Measurements from ENCODE around the gene GALK2. TPM values are rescaled to one million over a fixed set of nuclear protein-coding genes. Genes with fewer than 3 reads are reported as not detected.
A peak's percentile ranks its signal among the peaks of the same experiment; 100 is the strongest.

The GALK2 gene
- total RNA-seq, 1 donor from 2014 or later = 47.6 TPM

- Histone ChIP-seq H3K36me3 (peaks cover 0 to 9% of the 10 kb centered on the region in 2 donors), H3K27me3 (no peaks in the 10 kb centered on the region), H3K4me1 (peaks cover 9% of the 10 kb centered on the region), H3K9me3 (no peaks in the 10 kb centered on the region), H3K4me3 (no peak overlapping the region), H3K27ac (peak overlapping the region; percentile 33)
- DNase-seq (ENCODE audit: extremely low spot score in 2 of 2) = no peak
- TF ChIP-seq, protein P1, sequence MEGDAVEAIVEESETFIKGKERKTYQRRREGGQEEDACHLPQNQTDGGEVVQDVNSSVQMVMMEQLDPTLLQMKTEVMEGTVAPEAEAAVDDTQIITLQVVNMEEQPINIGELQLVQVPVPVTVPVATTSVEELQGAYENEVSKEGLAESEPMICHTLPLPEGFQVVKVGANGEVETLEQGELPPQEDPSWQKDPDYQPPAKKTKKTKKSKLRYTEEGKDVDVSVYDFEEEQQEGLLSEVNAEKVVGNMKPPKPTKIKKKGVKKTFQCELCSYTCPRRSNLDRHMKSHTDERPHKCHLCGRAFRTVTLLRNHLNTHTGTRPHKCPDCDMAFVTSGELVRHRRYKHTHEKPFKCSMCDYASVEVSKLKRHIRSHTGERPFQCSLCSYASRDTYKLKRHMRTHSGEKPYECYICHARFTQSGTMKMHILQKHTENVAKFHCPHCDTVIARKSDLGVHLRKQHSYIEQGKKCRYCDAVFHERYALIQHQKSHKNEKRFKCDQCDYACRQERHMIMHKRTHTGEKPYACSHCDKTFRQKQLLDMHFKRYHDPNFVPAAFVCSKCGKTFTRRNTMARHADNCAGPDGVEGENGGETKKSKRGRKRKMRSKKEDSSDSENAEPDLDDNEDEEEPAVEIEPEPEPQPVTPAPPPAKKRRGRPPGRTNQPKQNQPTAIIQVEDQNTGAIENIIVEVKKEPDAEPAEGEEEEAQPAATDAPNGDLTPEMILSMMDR (IDR thresholded peaks at IDR 0.05) = no peak
- TF ChIP-seq POLR2A (IDR thresholded peaks at IDR 0.05) = no peak
- no peak for TF ChIP-seq POLR2AphosphoS5 (IDR thresholded peaks at IDR 0.05; ENCODE audit: insufficient read depth in 1 of 2, low read depth in 1 of 2)
- intact Hi-C loops (cut with DNase I) = loop anchor here (5.0 to 10.0 kb wide), 3 partner anchors 183 to 906 kb away; partner anchors contain the start of gene FGF7
These were observed 69.1 kb downstream of the GALK2 start for GRCh38 chr15:49239105-49239504.

GRCh38 chr15:49242820-49243219 lies 72.8 kb downstream of the GALK2 start:
- TF ChIP-seq, protein P1 (IDR thresholded peaks at IDR 0.05) = no peak
- TF ChIP-seq POLR2AphosphoS5 (IDR thresholded peaks at IDR 0.05; ENCODE audit: insufficient read depth in 1 of 2, low read depth in 1 of 2) = no peak
- no peak for TF ChIP-seq POLR2A (IDR thresholded peaks at IDR 0.05)
- peaks cover 0 to 9% of the 10 kb centered on the region in 2 donors for H3K36me3 ChIP-seq
- no peak for DNase-seq (ENCODE audit: extremely low spot score in 2 of 2)
- no peaks in the 10 kb centered on the region for H3K27me3 ChIP-seq
- no peaks in the 10 kb centered on the region for H3K9me3 ChIP-seq
- no peak overlapping the region for H3K27ac ChIP-seq
- no peak overlapping the region for H3K4me3 ChIP-seq
- H3K4me1 ChIP-seq = peaks cover 20% of the 10 kb centered on the region
- intact Hi-C loops (cut with DNase I) = no loop called here

DNA sequence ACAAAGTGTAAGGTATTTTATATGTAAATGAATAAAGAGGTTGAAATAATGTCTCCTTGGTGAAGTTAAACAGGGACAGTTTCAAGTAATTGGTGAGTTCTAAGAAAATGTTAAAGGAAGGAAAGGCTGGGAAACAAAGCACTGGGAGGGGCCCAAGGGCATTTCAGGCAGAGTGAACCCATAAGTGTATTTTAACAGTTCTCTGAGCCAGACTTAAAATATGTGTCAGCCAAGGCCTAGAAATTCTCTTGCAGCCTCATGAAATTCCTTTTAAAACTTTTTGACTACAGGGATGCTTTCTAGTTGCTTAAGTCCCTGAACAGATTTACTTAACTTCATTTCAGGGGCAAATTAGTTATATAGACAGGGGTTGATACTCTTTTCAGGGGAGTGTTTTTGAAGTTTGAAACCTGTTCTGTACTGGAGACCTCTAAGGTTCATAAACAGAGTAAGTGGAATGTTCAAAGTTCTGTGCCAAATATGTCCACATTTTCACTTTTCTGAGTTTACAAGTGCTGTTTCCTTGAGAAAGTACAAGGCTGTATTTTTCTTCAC lies 77.6 kb downstream of the GALK2 start:
- no peaks in the 10 kb centered on the region for H3K36me3 ChIP-seq
- H3K9me3 ChIP-seq = no peaks in the 10 kb centered on the region
- no peaks in the 10 kb centered on the region for H3K27me3 ChIP-seq
- peaks cover 11% of the 10 kb centered on the region for H3K4me1 ChIP-seq
- no peak overlapping the region for H3K4me3 ChIP-seq
- no peak for DNase-seq (ENCODE audit: extremely low spot score in 2 of 2)
- TF ChIP-seq, protein P1 (IDR thresholded peaks at IDR 0.05) = no peak
- TF ChIP-seq POLR2AphosphoS5 (IDR thresholded peaks at IDR 0.05; ENCODE audit: insufficient read depth in 1 of 2, low read depth in 1 of 2) (no peak), POLR2A (IDR thresholded peaks at IDR 0.05) (no peak)
- intact Hi-C loops (cut with DNase I) = no loop called here
- H3K27ac ChIP-seq = no peak overlapping the region

GRCh38 chr15:49248291-49248690 lies 78.2 kb downstream of the GALK2 start:
- no peak overlapping the region for H3K4me3 ChIP-seq
- intact Hi-C loops (cut with DNase I) = no loop called here

More at GRCh38 chr15:49248291-49248690, 78.2 kb downstream of the GALK2 start:
- H3K27ac ChIP-seq = no peak overlapping the region
- peaks cover 11% of the 10 kb centered on the region for H3K4me1 ChIP-seq
- no peaks in the 10 kb centered on the region for H3K9me3 ChIP-seq
- DNase-seq (ENCODE audit: extremely low spot score in 2 of 2) = no peak
- H3K36me3 ChIP-seq = no peaks in the 10 kb centered on the region
- H3K27me3 ChIP-seq = no peaks in the 10 kb centered on the region
- TF ChIP-seq, protein P1 (IDR thresholded peaks at IDR 0.05) = no peak
- TF ChIP-seq POLR2AphosphoS5 (IDR thresholded peaks at IDR 0.05; ENCODE audit: insufficient read depth in 1 of 2, low read depth in 1 of 2) (no peak), POLR2A (IDR thresholded peaks at IDR 0.05) (no peak)
